ENCODE results near the gene CFAP119.

- TF ChIP-seq CTCF (IDR thresholded peaks at IDR 0.05) (no peak), POLR2A (IDR thresholded peaks at IDR 0.05) (no peak)
Observed at GRCh38 chr16:30767767-30768465, 6.1 kb upstream of the CFAP119 start.

All from testis (tissue), 2 donors.